ENCODE measurements around the gene GPR137B. TPM values are rescaled to one million over a fixed set of nuclear protein-coding genes. Genes with fewer than 3 reads are reported as not detected.
"Not testable (repeated sequence)": the region's sequence is repeated elsewhere in the genome, so short reads cannot be mapped to it uniquely, and the experiment has no call there.

Gene GPR137B
- total and polyA plus RNA-seq, 2 of the 4 experiments (the other 2 are of a cell fraction), result 4.5 to 12.3 TPM

DNA sequence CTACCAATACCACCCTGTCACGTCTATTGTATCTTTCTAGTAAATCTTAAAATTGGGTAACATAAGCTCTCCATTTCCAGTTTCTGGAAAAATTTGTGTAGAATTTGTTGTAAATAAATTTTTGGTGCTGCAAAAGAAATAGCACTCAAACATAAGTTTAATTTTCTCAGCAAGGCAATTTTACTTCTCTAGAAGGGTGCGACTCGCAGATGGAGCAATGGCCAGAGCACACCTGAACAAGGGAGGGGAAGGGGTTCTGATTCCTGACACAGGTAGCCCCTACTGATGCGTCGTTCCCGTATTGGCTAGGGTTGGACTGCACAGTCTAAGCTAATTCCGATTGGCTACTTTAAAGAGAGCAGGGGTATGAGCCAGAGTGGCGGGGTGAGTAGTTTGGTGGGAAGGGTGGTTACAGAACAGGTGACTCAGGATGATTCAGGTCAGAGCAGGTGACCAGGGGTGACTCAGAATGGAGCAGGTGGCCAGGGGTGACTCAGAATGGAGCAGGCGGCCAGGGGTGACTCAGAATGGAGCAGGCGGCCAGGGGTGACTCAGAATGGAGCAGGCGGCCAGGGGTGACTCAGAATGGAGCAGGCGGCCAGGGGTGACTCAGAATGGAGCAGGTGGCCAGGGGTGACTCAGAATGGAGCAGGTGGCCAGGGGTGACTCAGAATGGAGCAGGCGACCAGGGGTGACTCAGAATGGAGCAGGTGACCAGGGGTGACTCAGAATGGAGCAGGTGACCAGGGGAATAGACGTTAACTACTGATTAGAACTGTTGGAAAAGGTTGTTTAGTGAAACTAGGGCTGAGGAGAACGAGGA lies 45.5 kb upstream of the GPR137B start:
- H3K56ac ChIP-seq (ENCODE audit: extremely low read depth, insufficient read depth, low read length); H3K18ac ChIP-seq (ENCODE audit: low read depth, low read length); H3K4me2 ChIP-seq (ENCODE audit: low read depth, low read length); H3K9me3 ChIP-seq (ENCODE audit: control insufficient read depth, insufficient read depth, low read length); H2AK9ac ChIP-seq (replicated peaks; ENCODE audit: low read depth, low read length, poor library complexity); H3K9me1 ChIP-seq (ENCODE audit: insufficient read depth, low read length); H2AFZ ChIP-seq (replicated peaks; ENCODE audit: low read length, poor library complexity); H3K23ac ChIP-seq (ENCODE audit: low read depth, low read length); H2BK5ac ChIP-seq (ENCODE audit: low read depth, low read length, poor library complexity, severe bottlenecking); H2BK15ac ChIP-seq (ENCODE audit: low read depth, low read length); H4K91ac ChIP-seq (ENCODE audit: insufficient read depth, low read depth, low read length); intact Hi-C loops (cut with micrococcal nuclease); H4K5ac ChIP-seq (ENCODE audit: low read depth, low read length); CTCF ChIA-PET; dilution Hi-C loops (cut with HindIII; ENCODE audit: low sequenced_read_pairs, unreplicated experiment); H2AK5ac ChIP-seq (ENCODE audit: low read depth, low read length); H3K27me3 ChIP-seq (ENCODE audit: control insufficient read depth, insufficient read depth, low read length); H3K36me3 ChIP-seq (ENCODE audit: control insufficient read depth, insufficient read depth, low read length); H2BK20ac ChIP-seq (ENCODE audit: low read depth, low read length); POLR2A ChIA-PET (ENCODE audit: unreplicated experiment); H3K4ac ChIP-seq (ENCODE audit: low read depth, low read length); H3K79me1 ChIP-seq (ENCODE audit: low read depth in 1 of 2, low read length in 2 of 2); H3K4me1 ChIP-seq (ENCODE audit: control insufficient read depth, insufficient read depth, low read length); H4K8ac ChIP-seq (ENCODE audit: low read depth in 2 of 2, low read length in 2 of 2); H3K9ac ChIP-seq (ENCODE audit: low read depth, low read length); H4K20me1 ChIP-seq (ENCODE audit: insufficient read depth, low read length); H2BK120ac ChIP-seq (ENCODE audit: low read depth, low read length); in situ Hi-C loops (cut with MboI; ENCODE audit: low sequenced_read_pairs); H3K4me3 ChIP-seq (ENCODE audit: insufficient read depth, low read depth, low read length); BruUV-seq (replicated peaks); H3K14ac ChIP-seq (replicated peaks; ENCODE audit: low read depth, low read length); ATAC-seq (ENCODE audit: low read depth); H3K27ac ChIP-seq (ENCODE audit: insufficient read depth, low read length): not testable (repeated sequence)
- TF ChIP-seq, protein P1, sequence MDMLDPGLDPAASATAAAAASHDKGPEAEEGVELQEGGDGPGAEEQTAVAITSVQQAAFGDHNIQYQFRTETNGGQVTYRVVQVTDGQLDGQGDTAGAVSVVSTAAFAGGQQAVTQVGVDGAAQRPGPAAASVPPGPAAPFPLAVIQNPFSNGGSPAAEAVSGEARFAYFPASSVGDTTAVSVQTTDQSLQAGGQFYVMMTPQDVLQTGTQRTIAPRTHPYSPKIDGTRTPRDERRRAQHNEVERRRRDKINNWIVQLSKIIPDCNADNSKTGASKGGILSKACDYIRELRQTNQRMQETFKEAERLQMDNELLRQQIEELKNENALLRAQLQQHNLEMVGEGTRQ (IDR thresholded peaks at IDR 0.05; ENCODE audit: low read depth, low read length), result peak; percentile 71
- TF ChIP-seq RCOR1 (IDR thresholded peaks at IDR 0.05; ENCODE audit: insufficient replicate concordance, low read length) (peak; percentile 87), FOS (IDR thresholded peaks at IDR 0.05; ENCODE audit: low read depth, low read length) (peak; percentile 85), BHLHE40 (IDR thresholded peaks at IDR 0.05; ENCODE audit: low read depth, low read length) (peak; percentile 68; the same call in 1 of the 2 replicates)
- DNase-seq, result peak; percentile 79
- WGBS, 2 experiments (ENCODE audit: extremely low coverage in 2 of 2, insufficient read length in 1 of 2), result 65% methylated on average over 6 of the region's 15 CpGs; no CpG with 5 or more reads in 1 of the 2 experiments
